LNCAP (cell line): Measurements from ENCODE around the gene P2RY8.

ENCODE experiments used
- TF ChIP-seq, protein P1 (sequence below): fragments of 450-650 bp; IDR thresholded peaks from 2 replicates; pipeline ENCODE4 v1.5.1; 2017; ENCODE audit warnings: mild to moderate bottlenecking

Gene P2RY8

DNA sequence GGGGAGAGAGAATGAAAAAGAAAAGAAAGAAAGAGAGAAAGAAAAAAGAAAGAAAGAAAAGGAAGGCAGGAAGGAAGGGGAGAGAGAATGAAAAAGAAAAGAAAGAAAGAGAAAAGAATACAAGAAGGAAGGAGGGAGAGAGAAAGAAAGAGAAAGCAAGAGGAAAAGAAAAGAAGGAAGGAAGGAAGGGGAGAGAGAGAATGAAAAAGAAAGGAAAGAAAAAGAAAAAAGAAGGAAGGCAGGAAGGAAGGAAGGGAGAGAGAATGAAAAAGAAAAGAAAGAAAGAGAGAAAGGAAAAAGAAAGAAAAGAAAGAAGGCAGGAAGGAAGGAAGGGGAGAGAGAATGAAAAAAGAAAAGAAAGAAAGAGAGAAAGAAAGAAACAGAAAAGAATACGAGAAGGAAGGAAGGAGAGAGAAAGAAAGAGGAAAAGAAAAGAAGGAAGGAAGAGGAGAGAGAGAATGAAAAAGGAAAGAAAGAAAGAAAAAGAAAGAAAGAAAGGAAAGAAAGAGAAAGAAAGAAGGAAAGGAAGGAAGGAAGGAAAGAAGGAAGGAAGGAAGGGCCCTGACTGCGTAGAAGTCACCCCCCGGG, 15.1 kb upstream of the P2RY8 start:
- TF ChIP-seq, protein P1, sequence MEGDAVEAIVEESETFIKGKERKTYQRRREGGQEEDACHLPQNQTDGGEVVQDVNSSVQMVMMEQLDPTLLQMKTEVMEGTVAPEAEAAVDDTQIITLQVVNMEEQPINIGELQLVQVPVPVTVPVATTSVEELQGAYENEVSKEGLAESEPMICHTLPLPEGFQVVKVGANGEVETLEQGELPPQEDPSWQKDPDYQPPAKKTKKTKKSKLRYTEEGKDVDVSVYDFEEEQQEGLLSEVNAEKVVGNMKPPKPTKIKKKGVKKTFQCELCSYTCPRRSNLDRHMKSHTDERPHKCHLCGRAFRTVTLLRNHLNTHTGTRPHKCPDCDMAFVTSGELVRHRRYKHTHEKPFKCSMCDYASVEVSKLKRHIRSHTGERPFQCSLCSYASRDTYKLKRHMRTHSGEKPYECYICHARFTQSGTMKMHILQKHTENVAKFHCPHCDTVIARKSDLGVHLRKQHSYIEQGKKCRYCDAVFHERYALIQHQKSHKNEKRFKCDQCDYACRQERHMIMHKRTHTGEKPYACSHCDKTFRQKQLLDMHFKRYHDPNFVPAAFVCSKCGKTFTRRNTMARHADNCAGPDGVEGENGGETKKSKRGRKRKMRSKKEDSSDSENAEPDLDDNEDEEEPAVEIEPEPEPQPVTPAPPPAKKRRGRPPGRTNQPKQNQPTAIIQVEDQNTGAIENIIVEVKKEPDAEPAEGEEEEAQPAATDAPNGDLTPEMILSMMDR = no peak

DNA sequence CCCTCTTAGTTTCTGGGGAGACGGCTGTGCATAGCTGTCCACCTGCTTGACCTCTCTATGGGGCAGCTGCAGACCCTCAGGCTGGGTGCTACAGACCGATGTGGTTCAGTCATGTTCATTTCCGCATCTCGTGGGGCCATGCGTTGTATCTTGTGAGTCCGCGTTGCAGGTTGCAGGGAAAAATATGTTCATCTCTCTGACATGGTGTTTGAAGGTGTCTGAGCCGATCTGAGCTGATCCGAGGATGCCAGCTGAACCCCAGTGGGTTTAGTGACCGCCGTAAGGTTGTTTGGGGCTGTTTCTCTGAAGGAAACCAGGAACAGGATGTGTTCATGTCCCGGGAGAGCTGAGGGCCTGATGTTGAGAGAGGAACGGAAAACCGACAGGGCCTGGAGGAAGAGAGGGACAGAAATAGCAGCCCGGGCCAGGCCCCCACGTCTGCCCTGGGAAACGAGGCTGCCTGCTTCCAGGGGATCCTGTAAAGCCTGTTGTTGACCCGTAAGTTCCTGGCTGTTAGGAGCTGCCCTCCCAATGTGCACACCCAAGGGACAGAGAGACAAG, 9.8 kb upstream of the P2RY8 start:
- TF ChIP-seq, protein P1 = no peak

DNA sequence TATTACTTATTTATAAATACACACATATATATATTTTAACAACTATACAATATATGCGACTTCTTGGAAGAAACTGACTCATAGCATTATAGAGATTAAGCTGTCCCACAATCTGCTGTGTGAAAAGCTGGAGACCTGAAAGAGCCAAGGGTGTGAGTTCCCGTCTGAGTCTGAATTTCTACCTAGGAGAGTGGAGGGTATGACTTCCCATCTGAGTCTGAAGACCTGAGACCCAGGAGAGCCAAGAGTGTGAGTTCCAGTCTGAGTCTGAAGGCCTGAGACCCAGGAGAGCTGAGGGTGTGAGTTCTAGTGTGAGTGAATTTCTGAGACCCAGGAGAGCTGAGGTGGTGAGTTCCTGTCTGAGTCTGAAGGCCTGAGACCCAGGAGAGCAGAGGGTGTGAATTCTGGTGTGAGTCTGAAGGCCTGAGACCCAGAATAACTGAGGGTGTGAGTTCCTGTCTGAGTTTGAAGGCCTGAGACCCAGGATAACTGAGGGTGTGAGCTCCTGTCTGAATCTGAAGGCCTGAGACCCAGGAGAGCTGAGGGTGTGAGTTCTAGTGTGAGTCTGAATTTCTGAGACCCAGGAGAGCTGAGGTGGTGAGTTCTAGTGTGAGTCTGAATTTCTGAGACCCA, 8.9 kb upstream of the P2RY8 start:
- TF ChIP-seq, protein P1 = no peak

DNA sequence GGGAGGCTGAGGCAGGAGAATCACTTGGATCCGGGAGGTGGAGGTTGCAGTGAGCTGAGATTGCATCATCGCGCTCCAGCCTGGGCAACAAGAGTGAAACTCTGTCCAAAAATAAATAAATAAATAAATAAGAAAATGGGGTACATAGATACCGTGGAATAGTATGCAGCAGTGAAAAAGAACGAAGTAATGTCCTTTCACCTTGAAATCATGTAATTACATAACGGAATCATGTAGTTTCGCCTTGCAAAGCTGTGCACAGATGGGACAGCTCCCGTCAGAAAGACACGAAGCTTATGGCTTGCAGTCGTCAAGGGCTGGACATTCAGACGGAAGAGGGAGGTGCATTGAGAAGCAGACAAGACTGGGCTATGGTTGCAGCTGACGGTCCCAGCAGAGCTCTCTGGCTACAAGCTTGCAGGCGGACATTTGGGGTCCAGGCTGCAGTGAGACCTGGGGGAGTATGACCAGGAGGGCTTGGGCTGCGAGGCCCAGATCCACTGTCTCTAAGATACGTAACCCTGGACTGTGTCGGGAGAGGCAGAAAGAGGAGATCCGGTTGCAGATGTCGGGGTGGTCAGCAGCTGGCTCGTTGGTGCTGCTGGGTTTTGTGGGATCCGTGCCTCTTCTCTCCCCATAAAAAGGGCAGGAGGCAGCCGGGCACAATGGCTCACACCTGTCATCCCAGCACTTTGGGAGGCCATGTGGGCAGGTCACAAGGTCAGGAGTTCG, 6.2 kb upstream of the P2RY8 start:
- TF ChIP-seq, protein P1 = no peak

DNA sequence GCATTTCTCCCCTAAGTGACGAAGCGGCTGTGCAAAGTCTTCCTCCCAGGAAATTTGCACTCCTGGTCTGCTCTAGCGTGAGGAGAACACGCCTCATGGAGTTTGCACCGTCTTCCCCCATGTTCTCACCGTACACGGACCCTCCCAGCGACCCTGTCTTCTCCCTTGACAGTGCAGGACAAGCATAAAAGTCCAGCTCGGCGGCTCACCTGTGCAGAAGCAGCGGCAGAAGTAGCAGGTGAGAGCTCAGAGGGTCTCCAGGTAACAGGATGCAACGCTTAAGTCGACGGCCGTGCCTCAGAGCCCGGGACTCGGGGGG, 314 bp downstream of the P2RY8 start:
- TF ChIP-seq, protein P1 = no peak

DNA sequence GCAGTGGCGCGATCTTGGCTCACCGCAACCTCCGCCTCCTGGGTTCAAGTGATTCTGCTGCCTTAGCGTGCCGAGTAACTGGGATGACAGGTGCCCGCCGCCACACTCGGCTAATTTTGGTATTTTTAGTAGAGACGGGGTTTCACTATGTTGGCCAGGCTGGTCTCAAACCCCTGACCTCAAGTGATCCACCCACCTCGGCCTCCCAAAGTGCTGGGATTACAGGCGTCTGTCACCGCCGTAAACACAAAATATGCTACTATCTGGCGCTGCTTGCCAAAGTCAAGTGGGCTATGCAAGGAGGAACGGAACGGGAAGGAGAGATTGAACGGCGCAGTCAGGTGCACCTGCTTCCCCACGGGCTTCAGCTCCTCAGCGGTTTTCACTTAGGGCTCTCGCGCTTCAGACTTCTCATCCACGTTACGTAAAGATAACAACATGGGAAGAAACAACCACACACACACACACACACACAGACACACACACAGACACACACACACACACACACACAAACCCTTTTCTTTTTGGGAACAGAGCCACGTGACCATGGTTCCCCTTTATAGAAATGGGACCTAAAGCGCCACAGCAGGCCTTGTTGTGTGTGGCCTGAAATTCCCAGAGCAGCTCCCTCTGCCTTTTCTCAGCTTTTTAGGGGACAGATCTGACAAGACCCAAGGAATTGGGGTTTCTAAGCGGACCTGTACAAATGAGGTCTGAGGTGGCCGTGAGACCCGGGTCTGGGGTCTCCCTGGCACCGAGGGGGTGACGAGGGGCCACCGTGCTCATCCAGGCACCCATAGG, 1.5 kb downstream of the P2RY8 start:
- TF ChIP-seq, protein P1 = no peak

DNA sequence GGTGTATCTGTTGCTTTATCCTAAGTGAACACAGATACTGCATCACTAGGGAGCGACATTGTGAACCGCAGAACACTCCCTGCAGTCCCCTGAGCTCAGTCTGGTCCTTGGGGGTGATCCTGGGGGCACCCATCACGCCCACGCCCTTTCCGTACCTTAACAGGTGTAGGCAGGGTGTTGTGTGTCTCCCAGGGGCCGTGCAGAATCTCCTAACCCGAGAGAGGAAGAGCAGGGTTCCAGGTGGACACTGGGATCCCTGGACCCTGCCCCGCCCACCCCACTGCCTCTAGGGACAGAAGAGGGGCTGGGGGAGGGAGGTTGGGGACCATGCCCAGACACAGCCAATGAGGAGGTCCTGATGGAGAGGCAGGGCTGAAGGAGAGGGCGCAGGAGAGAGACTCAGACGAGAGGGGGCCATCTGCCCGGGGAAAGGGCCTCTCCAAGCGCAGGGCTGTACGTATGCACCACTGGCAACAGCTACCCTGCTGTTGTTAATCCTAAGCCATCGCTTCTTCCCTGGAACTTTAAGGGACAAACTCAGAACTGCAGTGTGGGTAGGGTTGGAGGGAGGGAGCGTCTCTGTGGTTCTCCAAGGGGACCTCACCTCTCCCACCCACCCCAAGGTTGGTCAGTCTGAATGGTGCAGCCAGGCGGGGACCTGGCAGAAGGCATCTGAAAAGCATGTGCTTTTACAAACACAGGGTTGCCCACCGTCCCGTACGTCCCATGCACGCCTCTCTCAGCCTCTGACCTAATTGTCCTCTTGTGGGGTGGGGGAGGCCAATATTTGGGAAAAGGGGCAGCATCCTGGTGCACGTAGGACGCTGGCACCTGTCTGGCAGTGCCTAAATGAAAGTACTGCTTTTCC, 2.5 kb downstream of the P2RY8 start:
- TF ChIP-seq, protein P1 = no peak
